ENCODE data around the gene PCDH11X.
"Not testable (repeated sequence)": the region's sequence is repeated elsewhere in the genome, so short reads cannot be mapped to it uniquely, and the experiment has no call there.

DNA sequence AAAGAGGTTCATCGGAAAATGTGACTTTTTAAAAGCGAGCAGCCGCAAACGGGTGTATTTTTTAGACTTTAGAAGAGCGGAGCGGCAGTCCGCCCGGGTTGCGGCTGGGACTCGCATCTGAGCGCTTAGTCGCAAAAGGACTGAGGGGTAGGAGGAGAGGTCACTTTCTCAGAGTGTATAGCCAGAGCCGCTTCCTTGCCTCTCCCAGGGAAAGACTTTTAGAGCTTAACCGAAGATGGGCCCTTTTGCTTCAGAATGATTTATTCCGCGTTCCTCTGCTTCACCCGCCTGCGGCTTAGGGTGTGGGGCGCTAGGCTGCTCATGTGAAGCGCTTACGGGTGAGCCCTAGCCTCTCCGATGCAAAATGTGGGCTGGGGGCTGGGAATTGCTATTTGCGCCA lies 1.5 kb downstream of the PCDH11X start:
- TF ChIP-seq, protein P1, sequence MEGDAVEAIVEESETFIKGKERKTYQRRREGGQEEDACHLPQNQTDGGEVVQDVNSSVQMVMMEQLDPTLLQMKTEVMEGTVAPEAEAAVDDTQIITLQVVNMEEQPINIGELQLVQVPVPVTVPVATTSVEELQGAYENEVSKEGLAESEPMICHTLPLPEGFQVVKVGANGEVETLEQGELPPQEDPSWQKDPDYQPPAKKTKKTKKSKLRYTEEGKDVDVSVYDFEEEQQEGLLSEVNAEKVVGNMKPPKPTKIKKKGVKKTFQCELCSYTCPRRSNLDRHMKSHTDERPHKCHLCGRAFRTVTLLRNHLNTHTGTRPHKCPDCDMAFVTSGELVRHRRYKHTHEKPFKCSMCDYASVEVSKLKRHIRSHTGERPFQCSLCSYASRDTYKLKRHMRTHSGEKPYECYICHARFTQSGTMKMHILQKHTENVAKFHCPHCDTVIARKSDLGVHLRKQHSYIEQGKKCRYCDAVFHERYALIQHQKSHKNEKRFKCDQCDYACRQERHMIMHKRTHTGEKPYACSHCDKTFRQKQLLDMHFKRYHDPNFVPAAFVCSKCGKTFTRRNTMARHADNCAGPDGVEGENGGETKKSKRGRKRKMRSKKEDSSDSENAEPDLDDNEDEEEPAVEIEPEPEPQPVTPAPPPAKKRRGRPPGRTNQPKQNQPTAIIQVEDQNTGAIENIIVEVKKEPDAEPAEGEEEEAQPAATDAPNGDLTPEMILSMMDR (IDR thresholded peaks at IDR 0.05), result not testable (repeated sequence)
- TF ChIP-seq POLR2AphosphoS5 (IDR thresholded peaks at IDR 0.05), result not testable (repeated sequence)

Data from prostate gland (tissue), 2 donors.